ENCODE data around the gene CD9. TPM values are rescaled to one million over a fixed set of nuclear protein-coding genes. Genes with fewer than 3 reads are reported as not detected.

Gene CD9
- total and polyA plus RNA-seq, 4 experiments from 2014 or later: 1.4 to 5.8 (median 4.4) TPM

GRCh38 chr12:6195665-6196535 is 4.3 kb upstream of the CD9 start:
- Mint-ChIP-seq H3K27ac (no peak overlapping the region), H3K27me3 (peaks cover 6 to 36% of the 10 kb centered on the region in 2 donors), H3K4me1 (no peaks in the 10 kb centered on the region), H3K36me3 (no peaks in the 10 kb centered on the region), H3K9me3 (no peaks in the 10 kb centered on the region), H3K4me3 (no peak overlapping the region)
- ChIA-PET POLR2A (ENCODE audit: partially characterized antibody) (interaction anchor here (0.9 kb wide), 1 partner anchor 83 kb away, joined by 3 read pairs; no protein-coding TSS in a partner anchor), CTCF (ENCODE audit: partially characterized antibody) (interaction anchor here (0.6 to 7.3 kb wide), 32 partner anchors 9 to 1504 kb away, joined by 3 to 145 read pairs (median 4); partner anchors contain the start of gene VWF)
- Histone ChIP-seq H3K27me3 (ENCODE audit: insufficient read depth, low read length) (peaks cover 8% of the 10 kb centered on the region), H3K27ac (ENCODE audit: low read depth, low read length) (no peak overlapping the region), H3K36me3 (ENCODE audit: insufficient read depth, low read length) (no peaks in the 10 kb centered on the region), H3K4me3 (ENCODE audit: low read length in 2 of 2) (no peak overlapping the region), H3K9me3 (ENCODE audit: control insufficient read depth in 1 of 2, low read length in 2 of 2) (no peaks in the 10 kb centered on the region), H3K4me1 (ENCODE audit: insufficient read depth, low read length) (peaks cover 6% of the 10 kb centered on the region)
- intact Hi-C loops (cut with micrococcal nuclease): loop anchor here (1.0 kb wide), 3 partner anchors 82 to 133 kb away; no protein-coding TSS in a partner anchor
- DNase-seq: peak; percentile 55 to 72 (median 56)

- Mint-ChIP-seq H3K4me1 (peaks cover 0 to 10% (median 1%) of the 10 kb centered on the region in 4 donors), H3K36me3 (no peaks in the 10 kb centered on the region), H3K9me3 (no peaks in the 10 kb centered on the region), H3K27ac (peak overlapping the region in 1 of 7 donors; percentile 10), H3K4me3 (no peak overlapping the region), H3K27me3 (peaks cover 25 to 43% of the 10 kb centered on the region in 2 donors)
- Histone ChIP-seq H3K27me3 (ENCODE audit: insufficient read depth, low read length) (peaks cover 16% of the 10 kb centered on the region), H3K4me1 (ENCODE audit: insufficient read depth, low read length) (peaks cover 7% of the 10 kb centered on the region), H3K4me3 (ENCODE audit: low read length in 2 of 2) (no peak overlapping the region), H3K27ac (ENCODE audit: low read depth, low read length) (no peak overlapping the region), H3K36me3 (ENCODE audit: insufficient read depth, low read length) (no peaks in the 10 kb centered on the region), H3K9me3 (ENCODE audit: control insufficient read depth in 1 of 2, low read length in 2 of 2) (no peaks in the 10 kb centered on the region)
- no peak for DNase-seq
- POLR2A ChIA-PET (ENCODE audit: partially characterized antibody): no interaction called here
- CTCF ChIA-PET (ENCODE audit: partially characterized antibody): interaction anchor here (7.1 to 7.3 kb wide), 2 partner anchors 78 to 87 kb away, joined by 107 to 145 read pairs; no protein-coding TSS in a partner anchor
- intact Hi-C loops (cut with micrococcal nuclease): no loop called here
Measured at GRCh38 chr12:6198051-6198450, 2.1 kb upstream of the CD9 start.

GRCh38 chr12:6198556-6198955 is 1.6 kb upstream of the CD9 start:
- intact Hi-C loops (cut with micrococcal nuclease): no loop called here
- Mint-ChIP-seq H3K27ac (peak overlapping the region in 1 of 7 donors; percentile 53), H3K4me3 (no peak overlapping the region), H3K27me3 (peaks cover 30 to 43% of the 10 kb centered on the region in 2 donors), H3K36me3 (no peaks in the 10 kb centered on the region), H3K4me1 (peaks cover 0 to 10% (median 1%) of the 10 kb centered on the region in 4 donors), H3K9me3 (no peaks in the 10 kb centered on the region)
- Histone ChIP-seq H3K27ac (ENCODE audit: low read depth, low read length) (no peak overlapping the region), H3K4me3 (ENCODE audit: low read length in 2 of 2) (no peak overlapping the region), H3K36me3 (ENCODE audit: insufficient read depth, low read length) (no peaks in the 10 kb centered on the region), H3K4me1 (ENCODE audit: insufficient read depth, low read length) (peaks cover 7% of the 10 kb centered on the region), H3K9me3 (ENCODE audit: control insufficient read depth in 1 of 2, low read length in 2 of 2) (no peaks in the 10 kb centered on the region), H3K27me3 (ENCODE audit: insufficient read depth, low read length) (peaks cover 16% of the 10 kb centered on the region)
- ChIA-PET POLR2A (ENCODE audit: partially characterized antibody) (no interaction called here), CTCF (ENCODE audit: partially characterized antibody) (interaction anchor here (1.5 to 7.3 kb wide), 3 partner anchors 8 to 87 kb away, joined by 5 to 145 read pairs (median 107); no protein-coding TSS in a partner anchor)
- DNase-seq: no peak

GRCh38 chr12:6198985-6199530 is 1.1 kb upstream of the CD9 start:
- Histone ChIP-seq H3K27ac (ENCODE audit: low read depth, low read length) (no peak overlapping the region), H3K27me3 (ENCODE audit: insufficient read depth, low read length) (peaks cover 16% of the 10 kb centered on the region), H3K36me3 (ENCODE audit: insufficient read depth, low read length) (no peaks in the 10 kb centered on the region), H3K4me1 (ENCODE audit: insufficient read depth, low read length) (peaks cover 7% of the 10 kb centered on the region), H3K4me3 (ENCODE audit: low read length in 2 of 2) (no peak overlapping the region), H3K9me3 (ENCODE audit: control insufficient read depth in 1 of 2, low read length in 2 of 2) (no peaks in the 10 kb centered on the region)
- Mint-ChIP-seq H3K4me1 (peaks cover 0 to 10% (median 1%) of the 10 kb centered on the region in 4 donors), H3K9me3 (no peaks in the 10 kb centered on the region), H3K4me3 (peak overlapping the region in 7 of 8 donors; percentile 6 to 62 (median 48)), H3K36me3 (no peaks in the 10 kb centered on the region), H3K27ac (peak overlapping the region in 1 of 7 donors; percentile 53), H3K27me3 (peaks cover 30 to 44% of the 10 kb centered on the region in 2 donors)
- no peak for DNase-seq
- ChIA-PET CTCF (ENCODE audit: partially characterized antibody) (interaction anchor here (1.5 to 7.3 kb wide), 3 partner anchors 9 to 86 kb away, joined by 4 to 107 read pairs (median 5); no protein-coding TSS in a partner anchor), POLR2A (ENCODE audit: partially characterized antibody) (no interaction called here)
- intact Hi-C loops (cut with micrococcal nuclease): no loop called here

GRCh38 chr12:6199531-6200255 is 507 bp upstream of the CD9 start:
- no peak overlapping the region for H3K4me3 ChIP-seq (ENCODE audit: low read length in 2 of 2)
- no peak overlapping the region for H3K27ac Mint-ChIP-seq
- intact Hi-C loops (cut with micrococcal nuclease): no loop called here

GRCh38 chr12:6201213-6201608 is 1.0 kb downstream of the CD9 start:
- H3K4me3 ChIP-seq (ENCODE audit: low read length in 2 of 2): no peak overlapping the region
- no peaks in the 10 kb centered on the region for H3K36me3 Mint-ChIP-seq
- H3K27me3 Mint-ChIP-seq: peaks cover 34 to 51% of the 10 kb centered on the region in 2 donors
- no peaks in the 10 kb centered on the region for H3K36me3 ChIP-seq (ENCODE audit: insufficient read depth, low read length)
- H3K27ac ChIP-seq (ENCODE audit: low read depth, low read length): no peak overlapping the region
- DNase-seq: no peak
- H3K9me3 ChIP-seq (ENCODE audit: control insufficient read depth in 1 of 2, low read length in 2 of 2): no peaks in the 10 kb centered on the region
- H3K27ac Mint-ChIP-seq: no peak overlapping the region
- peak overlapping the region in 4 of 8 donors; percentile 16 to 40 (median 29) for H3K4me3 Mint-ChIP-seq
- H3K27me3 ChIP-seq (ENCODE audit: insufficient read depth, low read length): peaks cover 16% of the 10 kb centered on the region
- POLR2A ChIA-PET (ENCODE audit: partially characterized antibody): no interaction called here
- no peaks in the 10 kb centered on the region for H3K9me3 Mint-ChIP-seq
- CTCF ChIA-PET (ENCODE audit: partially characterized antibody): interaction anchor here (1.0 to 1.8 kb wide), 3 partner anchors 29 to 85 kb away, joined by 3 to 4 read pairs (median 4); no protein-coding TSS in a partner anchor
- H3K4me1 ChIP-seq (ENCODE audit: insufficient read depth, low read length): peaks cover 7% of the 10 kb centered on the region
- H3K4me1 Mint-ChIP-seq: peaks cover 0 to 10% (median 1%) of the 10 kb centered on the region in 4 donors
- intact Hi-C loops (cut with micrococcal nuclease): no loop called here

More at GRCh38 chr12:6199531-6200255, 507 bp upstream of the CD9 start:
- Histone ChIP-seq H3K27me3 (ENCODE audit: insufficient read depth, low read length) (peaks cover 16% of the 10 kb centered on the region), H3K36me3 (ENCODE audit: insufficient read depth, low read length) (no peaks in the 10 kb centered on the region), H3K4me1 (ENCODE audit: insufficient read depth, low read length) (peaks cover 7% of the 10 kb centered on the region), H3K9me3 (ENCODE audit: control insufficient read depth in 1 of 2, low read length in 2 of 2) (no peaks in the 10 kb centered on the region), H3K27ac (ENCODE audit: low read depth, low read length) (no peak overlapping the region)
- H3K27me3 Mint-ChIP-seq: peaks cover 34 to 49% of the 10 kb centered on the region in 2 donors
- no peaks in the 10 kb centered on the region for H3K36me3 Mint-ChIP-seq
- peak overlapping the region in 7 of 8 donors; percentile 11 to 62 (median 55) for H3K4me3 Mint-ChIP-seq
- H3K9me3 Mint-ChIP-seq: no peaks in the 10 kb centered on the region
- CTCF ChIA-PET (ENCODE audit: partially characterized antibody): interaction anchor here (1.5 to 1.8 kb wide), 3 partner anchors 9 to 79 kb away, joined by 4 to 5 read pairs (median 4); no protein-coding TSS in a partner anchor
- POLR2A ChIA-PET (ENCODE audit: partially characterized antibody): no interaction called here
- DNase-seq: no peak
- peaks cover 0 to 10% (median 1%) of the 10 kb centered on the region in 4 donors for H3K4me1 Mint-ChIP-seq

All from CD4-positive, alpha-beta memory T cell (primary cell).